Uterus (tissue), 4 donors: ENCODE measurements around the gene PITRM1. TPM values are rescaled to one million over a fixed set of nuclear protein-coding genes. Genes with fewer than 3 reads are reported as not detected.

Source experiments
- DNase-seq, 2 donors: peaks; one replicate each; pipeline ENCODE4 v3.0.0-alpha.2; 2019 to 2020
- H3K27ac ChIP-seq, 2 donors: fragments of 200-600 bp; sonication (generic); 1 replicate in 1 of 2; 2 replicates in 1 of 2; pipeline ENCODE4 v1.5.1; 2016 to 2018
- H3K27me3 ChIP-seq, 2 donors: fragments of 200-600 bp; sonication (generic); one replicate each; pipeline ENCODE4 v1.5.1; 2018 to 2019; ENCODE audit warnings: control low read depth in 1 of 2
- H3K36me3 ChIP-seq, 2 donors: fragments of 200-600 bp; sonication (generic); one replicate each; pipeline ENCODE4 v1.5.1; 2019; ENCODE audit warnings: control low read depth in 1 of 2
- H3K4me1 ChIP-seq, 2 donors: fragments of 200-600 bp; sonication (generic); one replicate each; pipeline ENCODE4 v1.5.1; 2018 to 2019; ENCODE audit warnings: control low read depth in 1 of 2
- H3K4me3 ChIP-seq, 2 donors: fragments of 200-600 bp; sonication (generic); 1 replicate in 1 of 2; 2 replicates in 1 of 2; pipeline ENCODE4 v1.5.1; 2018 to 2019; ENCODE audit warnings: mild to moderate bottlenecking in 1 of 2
- H3K9me3 ChIP-seq, 2 donors: fragments of 200-600 bp; sonication (generic); one replicate each; pipeline ENCODE4 v1.5.1; 2019; ENCODE audit warnings: control low read depth in 1 of 2
- POLR2A ChIP-seq, 2 donors: fragments of 450-650 bp; IDR thresholded peaks; one replicate each; pipeline ENCODE4 v1.6.1; 2016; ENCODE audit warnings: antibody characterized with exemption in 2 of 2, mild to moderate bottlenecking in 1 of 2, moderate library complexity in 1 of 2
- intact Hi-C: fragments of 100-400 bp; cut with DNase I; formaldehyde crosslinking; loops from one replicate; pipeline ENCODE4 v1.15.1; 2023; ENCODE audit warnings: low total_unique reads
- total RNA-seq, 4 donors: library from RNA; depleted of rRNA in 3 of 4; stranded (reverse); fragments of >200 nt in 3 of 4; gene quantifications; one replicate each; pipeline versions ENCODE4 v1.1.0 to v1.2.4, GENCODE V29; 2014 to 2023
- TF ChIP-seq, protein P1 (sequence below), 4 experiments: fragments of 200-600 bp in 2 of 4; fragments of 450-650 bp in 2 of 4; sonication (generic) in 2 of 4; IDR thresholded peaks; one replicate each; pipeline ENCODE4 v1.5.1; 2016 to 2019; ENCODE audit warnings: antibody characterized with exemption in 4 of 4, mild to moderate bottlenecking in 2 of 4, moderate library complexity in 1 of 4
- donor health status: DM: yes; HTN: yes; CAD: no.

The PITRM1 gene
- total RNA-seq, 4 donors from 2014 or later = 37.4 to 100.0 (median 51.4) TPM

GRCh38 chr10:3145366-3145765 is 27.2 kb downstream of the PITRM1 start:
- no peaks in the 10 kb centered on the region for H3K27me3 ChIP-seq
- no peak overlapping the region for H3K27ac ChIP-seq
- H3K9me3 ChIP-seq = no peaks in the 10 kb centered on the region
- H3K4me3 ChIP-seq = no peak overlapping the region
- intact Hi-C loops = no loop called here
- no peak for DNase-seq
- H3K4me1 ChIP-seq = no peaks in the 10 kb centered on the region
- TF ChIP-seq POLR2A (IDR thresholded peaks at IDR 0.05) = no peak
- TF ChIP-seq, protein P1, sequence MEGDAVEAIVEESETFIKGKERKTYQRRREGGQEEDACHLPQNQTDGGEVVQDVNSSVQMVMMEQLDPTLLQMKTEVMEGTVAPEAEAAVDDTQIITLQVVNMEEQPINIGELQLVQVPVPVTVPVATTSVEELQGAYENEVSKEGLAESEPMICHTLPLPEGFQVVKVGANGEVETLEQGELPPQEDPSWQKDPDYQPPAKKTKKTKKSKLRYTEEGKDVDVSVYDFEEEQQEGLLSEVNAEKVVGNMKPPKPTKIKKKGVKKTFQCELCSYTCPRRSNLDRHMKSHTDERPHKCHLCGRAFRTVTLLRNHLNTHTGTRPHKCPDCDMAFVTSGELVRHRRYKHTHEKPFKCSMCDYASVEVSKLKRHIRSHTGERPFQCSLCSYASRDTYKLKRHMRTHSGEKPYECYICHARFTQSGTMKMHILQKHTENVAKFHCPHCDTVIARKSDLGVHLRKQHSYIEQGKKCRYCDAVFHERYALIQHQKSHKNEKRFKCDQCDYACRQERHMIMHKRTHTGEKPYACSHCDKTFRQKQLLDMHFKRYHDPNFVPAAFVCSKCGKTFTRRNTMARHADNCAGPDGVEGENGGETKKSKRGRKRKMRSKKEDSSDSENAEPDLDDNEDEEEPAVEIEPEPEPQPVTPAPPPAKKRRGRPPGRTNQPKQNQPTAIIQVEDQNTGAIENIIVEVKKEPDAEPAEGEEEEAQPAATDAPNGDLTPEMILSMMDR (IDR thresholded peaks at IDR 0.05) = no peak
- H3K36me3 ChIP-seq = no peaks in the 10 kb centered on the region

DNA sequence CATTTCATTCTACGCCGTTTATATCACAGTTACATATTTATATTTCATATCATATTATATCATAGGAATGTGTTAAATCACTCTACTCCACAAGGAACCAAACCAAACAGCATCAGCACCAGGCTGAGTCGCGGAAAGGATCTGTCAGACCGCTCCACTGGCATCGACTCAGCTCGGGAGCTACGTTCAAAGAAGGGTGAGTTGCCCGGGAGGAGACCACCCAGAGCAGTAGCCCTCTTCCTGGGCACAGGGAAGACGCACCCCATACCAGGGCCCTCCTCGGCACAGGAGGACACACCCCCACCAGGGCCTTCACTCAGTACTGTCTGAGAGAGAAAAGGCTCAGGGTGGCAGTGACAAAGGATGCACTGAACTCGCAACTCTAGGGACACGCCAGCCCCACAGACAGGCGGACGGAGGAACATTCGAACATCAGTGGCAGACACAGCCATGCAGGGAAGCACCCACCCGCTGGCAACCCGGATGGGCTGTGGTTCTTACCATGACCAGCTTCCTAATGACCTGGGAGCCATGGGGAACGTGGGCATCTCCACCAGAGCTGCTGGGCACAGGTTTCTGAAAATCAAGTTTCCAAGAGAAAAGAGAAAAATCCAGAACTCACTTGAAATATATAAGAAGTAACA is 28.7 kb downstream of the PITRM1 start:
- intact Hi-C loops = no loop called here
- no peak overlapping the region for H3K27ac ChIP-seq
- no peaks in the 10 kb centered on the region for H3K4me1 ChIP-seq
- no peak for DNase-seq
- H3K27me3 ChIP-seq = no peaks in the 10 kb centered on the region
- H3K36me3 ChIP-seq = no peaks in the 10 kb centered on the region
- no peaks in the 10 kb centered on the region for H3K9me3 ChIP-seq
- TF ChIP-seq, protein P1 (IDR thresholded peaks at IDR 0.05) = no peak
- TF ChIP-seq POLR2A (IDR thresholded peaks at IDR 0.05) = no peak
- H3K4me3 ChIP-seq = no peak overlapping the region

GRCh38 chr10:3143366-3143765 is 29.2 kb downstream of the PITRM1 start:
- no peak for TF ChIP-seq POLR2A (IDR thresholded peaks at IDR 0.05)
- TF ChIP-seq, protein P1 (IDR thresholded peaks at IDR 0.05) = no peak
- intact Hi-C loops = no loop called here
- H3K4me3 ChIP-seq = no peak overlapping the region
- no peak for DNase-seq
- no peaks in the 10 kb centered on the region for H3K36me3 ChIP-seq
- H3K9me3 ChIP-seq = no peaks in the 10 kb centered on the region
- H3K27me3 ChIP-seq = no peaks in the 10 kb centered on the region
- no peak overlapping the region for H3K27ac ChIP-seq
- H3K4me1 ChIP-seq = no peaks in the 10 kb centered on the region

- no peaks in the 10 kb centered on the region for H3K36me3 ChIP-seq
- no peaks in the 10 kb centered on the region for H3K27me3 ChIP-seq
- H3K27ac ChIP-seq = no peak overlapping the region
- H3K4me1 ChIP-seq = no peaks in the 10 kb centered on the region
- DNase-seq = no peak
- H3K9me3 ChIP-seq = no peaks in the 10 kb centered on the region
- TF ChIP-seq, protein P1 (IDR thresholded peaks at IDR 0.05) = no peak
- no peak for TF ChIP-seq POLR2A (IDR thresholded peaks at IDR 0.05)
- no peak overlapping the region for H3K4me3 ChIP-seq
- intact Hi-C loops = no loop called here
Observed at GRCh38 chr10:3142146-3142875, 30.3 kb downstream of the PITRM1 start.

GRCh38 chr10:3141351-3142005 is 31.1 kb downstream of the PITRM1 start:
- no peak overlapping the region for H3K4me3 ChIP-seq
- H3K36me3 ChIP-seq = no peaks in the 10 kb centered on the region
- intact Hi-C loops = no loop called here
- H3K4me1 ChIP-seq = no peaks in the 10 kb centered on the region
- TF ChIP-seq, protein P1 (IDR thresholded peaks at IDR 0.05) = no peak
- no peak for TF ChIP-seq POLR2A (IDR thresholded peaks at IDR 0.05)
- no peak for DNase-seq
- H3K27me3 ChIP-seq = no peaks in the 10 kb centered on the region
- no peak overlapping the region for H3K27ac ChIP-seq
- no peaks in the 10 kb centered on the region for H3K9me3 ChIP-seq
